WI38 (cell line): ENCODE measurements around the gene ZBTB17.
"Not testable (repeated sequence)": the region's sequence is repeated elsewhere in the genome, so short reads cannot be mapped to it uniquely, and the experiment has no call there.

ENCODE experiments used
- H3K4me3 ChIP-seq: 2 replicates; pipeline ENCODE4 v1.5.1; 2011; ENCODE audit warnings: low read depth, mild to moderate bottlenecking, control low read depth, low read length
- TF ChIP-seq, protein P1 (sequence below): IDR thresholded peaks from 2 replicates; pipeline ENCODE4 v1.5.1; 2012; ENCODE audit warnings: low read depth, mild to moderate bottlenecking, control low read depth, low read length

Gene ZBTB17

DNA sequence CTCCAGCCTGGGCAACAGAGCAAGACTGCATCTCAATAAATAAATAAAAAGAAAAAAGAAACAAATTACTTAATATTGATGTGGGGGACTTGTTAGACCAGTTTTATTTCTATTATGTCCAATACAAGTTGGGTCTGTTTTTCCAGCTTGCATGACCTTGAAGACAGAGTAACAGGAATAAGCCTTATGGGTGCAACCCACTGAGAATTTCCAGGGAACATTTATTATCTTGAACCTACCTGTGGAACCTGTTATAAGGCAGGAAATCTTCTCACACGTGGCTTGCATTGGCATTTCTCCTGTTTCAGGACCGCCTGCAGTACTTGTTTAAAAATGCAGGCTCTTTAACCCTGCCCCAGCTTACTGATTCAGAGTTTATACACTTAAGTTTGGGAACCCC is 64.0 kb downstream of the ZBTB17 start:
- TF ChIP-seq, protein P1, sequence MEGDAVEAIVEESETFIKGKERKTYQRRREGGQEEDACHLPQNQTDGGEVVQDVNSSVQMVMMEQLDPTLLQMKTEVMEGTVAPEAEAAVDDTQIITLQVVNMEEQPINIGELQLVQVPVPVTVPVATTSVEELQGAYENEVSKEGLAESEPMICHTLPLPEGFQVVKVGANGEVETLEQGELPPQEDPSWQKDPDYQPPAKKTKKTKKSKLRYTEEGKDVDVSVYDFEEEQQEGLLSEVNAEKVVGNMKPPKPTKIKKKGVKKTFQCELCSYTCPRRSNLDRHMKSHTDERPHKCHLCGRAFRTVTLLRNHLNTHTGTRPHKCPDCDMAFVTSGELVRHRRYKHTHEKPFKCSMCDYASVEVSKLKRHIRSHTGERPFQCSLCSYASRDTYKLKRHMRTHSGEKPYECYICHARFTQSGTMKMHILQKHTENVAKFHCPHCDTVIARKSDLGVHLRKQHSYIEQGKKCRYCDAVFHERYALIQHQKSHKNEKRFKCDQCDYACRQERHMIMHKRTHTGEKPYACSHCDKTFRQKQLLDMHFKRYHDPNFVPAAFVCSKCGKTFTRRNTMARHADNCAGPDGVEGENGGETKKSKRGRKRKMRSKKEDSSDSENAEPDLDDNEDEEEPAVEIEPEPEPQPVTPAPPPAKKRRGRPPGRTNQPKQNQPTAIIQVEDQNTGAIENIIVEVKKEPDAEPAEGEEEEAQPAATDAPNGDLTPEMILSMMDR = no peak

DNA sequence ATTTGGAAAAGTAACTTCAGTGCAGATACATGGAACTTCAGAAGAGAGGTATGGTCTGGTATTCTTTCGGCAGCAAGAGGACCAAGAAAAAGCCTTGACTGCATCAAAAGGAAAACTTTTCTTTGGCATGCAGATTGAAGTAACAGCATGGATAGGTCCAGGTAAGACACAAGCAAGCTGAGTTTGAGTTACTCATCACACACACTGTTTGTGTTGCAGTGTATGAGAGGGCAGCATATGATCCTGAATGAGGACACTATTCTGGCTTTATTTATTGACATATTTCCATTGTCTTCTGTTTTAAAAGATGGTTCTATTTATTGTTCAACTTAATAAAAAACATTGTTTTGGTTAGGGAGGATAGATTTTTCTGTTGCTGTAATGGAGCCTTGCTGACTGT is 64.8 kb downstream of the ZBTB17 start:
- no peak overlapping the region for H3K4me3 ChIP-seq
- TF ChIP-seq, protein P1 = no peak

More for the DNA sequence above, 64.0 kb downstream of the ZBTB17 start:
- H3K4me3 ChIP-seq = no peak overlapping the region

DNA sequence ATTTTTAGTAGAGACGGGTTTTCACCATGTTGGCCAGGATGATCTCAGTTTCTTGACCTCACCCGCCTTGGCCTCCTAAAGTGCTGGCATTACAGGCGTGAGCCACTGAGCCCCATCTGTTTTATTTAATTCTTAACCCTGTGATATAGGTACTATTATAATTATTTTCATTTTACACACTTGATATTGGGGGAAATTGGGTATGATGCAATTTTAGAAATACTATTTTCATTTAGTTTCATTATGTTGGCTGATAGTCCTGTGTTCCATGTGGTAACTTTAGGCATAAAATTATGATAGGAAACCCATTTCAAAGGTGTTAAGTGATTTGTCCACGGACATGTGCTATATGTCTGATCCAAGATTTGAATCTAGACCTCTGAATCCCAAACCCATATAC is 67.3 kb downstream of the ZBTB17 start:
- TF ChIP-seq, protein P1 = no peak
- H3K4me3 ChIP-seq = no peak overlapping the region

DNA sequence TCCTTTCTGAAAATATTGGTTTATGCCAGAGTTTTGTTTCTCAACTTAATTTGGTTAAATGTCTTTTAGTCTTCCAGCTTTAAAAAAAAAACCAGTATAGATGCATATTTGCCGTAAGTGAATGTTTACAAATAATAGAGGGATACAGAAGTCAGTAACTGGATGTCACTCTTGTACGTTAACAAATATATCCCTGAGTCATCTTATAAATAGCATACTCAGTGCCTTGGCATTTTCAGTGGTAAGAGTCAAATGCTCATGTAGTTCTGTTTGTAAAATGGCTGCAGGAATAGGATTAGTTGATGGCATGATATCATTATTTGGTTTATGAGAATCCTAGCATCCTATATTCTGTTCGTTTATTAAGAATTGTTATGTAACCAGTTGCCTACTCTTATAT is 73.0 kb downstream of the ZBTB17 start:
- H3K4me3 ChIP-seq = no peak overlapping the region
- TF ChIP-seq, protein P1 = no peak

DNA sequence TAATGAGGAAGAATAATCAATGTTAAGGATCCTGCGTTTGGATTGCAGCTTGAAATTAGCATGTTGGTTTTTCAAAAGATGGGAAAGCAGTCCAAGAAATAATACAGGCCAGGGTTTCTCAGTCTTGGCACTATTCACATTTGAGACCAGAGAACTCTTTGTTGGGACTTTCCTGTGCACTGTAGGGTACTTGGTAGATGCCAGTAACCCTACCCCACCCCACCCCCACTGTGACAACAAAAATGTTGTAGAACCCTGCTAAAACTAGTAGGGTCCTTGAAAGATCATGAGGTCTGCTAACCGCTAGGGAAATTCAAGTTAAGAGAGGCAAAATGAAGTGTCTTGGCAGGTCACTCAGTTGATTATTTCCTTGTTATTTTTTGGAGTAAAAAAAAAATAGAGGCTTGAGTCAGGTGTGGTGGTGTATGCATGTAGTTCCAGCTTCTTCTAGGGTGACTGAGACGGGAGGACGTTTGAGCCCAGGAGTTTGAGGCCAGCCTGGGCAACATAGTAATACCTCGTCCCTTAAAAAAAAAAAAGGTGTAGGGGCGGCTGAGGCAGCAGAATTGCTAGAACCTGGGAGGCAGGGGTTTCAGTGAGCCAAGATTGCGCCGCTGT is 75.1 kb downstream of the ZBTB17 start:
- no peak overlapping the region for H3K4me3 ChIP-seq
- TF ChIP-seq, protein P1 = no peak

DNA sequence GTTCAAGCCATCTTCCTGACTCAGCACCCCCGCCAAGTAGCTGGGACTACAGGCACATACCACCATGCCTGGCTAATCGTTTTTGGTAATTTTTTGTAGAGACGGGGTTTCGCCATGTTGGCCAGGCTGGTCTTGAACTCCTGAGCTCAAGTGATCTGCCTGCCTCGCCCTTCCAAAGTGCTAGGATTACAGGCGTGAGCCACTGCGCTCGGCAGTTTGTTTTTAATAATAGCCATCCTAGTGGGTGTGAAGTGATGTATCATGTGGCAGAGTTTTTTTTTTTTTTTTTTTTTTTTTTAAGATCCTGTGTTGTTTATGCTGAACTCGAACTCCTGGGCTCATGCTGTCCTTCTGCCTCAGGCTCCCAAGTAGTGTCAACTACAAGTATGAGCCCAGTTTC is 76.6 kb downstream of the ZBTB17 start:
- no peak overlapping the region for H3K4me3 ChIP-seq
- TF ChIP-seq, protein P1 = no peak

DNA sequence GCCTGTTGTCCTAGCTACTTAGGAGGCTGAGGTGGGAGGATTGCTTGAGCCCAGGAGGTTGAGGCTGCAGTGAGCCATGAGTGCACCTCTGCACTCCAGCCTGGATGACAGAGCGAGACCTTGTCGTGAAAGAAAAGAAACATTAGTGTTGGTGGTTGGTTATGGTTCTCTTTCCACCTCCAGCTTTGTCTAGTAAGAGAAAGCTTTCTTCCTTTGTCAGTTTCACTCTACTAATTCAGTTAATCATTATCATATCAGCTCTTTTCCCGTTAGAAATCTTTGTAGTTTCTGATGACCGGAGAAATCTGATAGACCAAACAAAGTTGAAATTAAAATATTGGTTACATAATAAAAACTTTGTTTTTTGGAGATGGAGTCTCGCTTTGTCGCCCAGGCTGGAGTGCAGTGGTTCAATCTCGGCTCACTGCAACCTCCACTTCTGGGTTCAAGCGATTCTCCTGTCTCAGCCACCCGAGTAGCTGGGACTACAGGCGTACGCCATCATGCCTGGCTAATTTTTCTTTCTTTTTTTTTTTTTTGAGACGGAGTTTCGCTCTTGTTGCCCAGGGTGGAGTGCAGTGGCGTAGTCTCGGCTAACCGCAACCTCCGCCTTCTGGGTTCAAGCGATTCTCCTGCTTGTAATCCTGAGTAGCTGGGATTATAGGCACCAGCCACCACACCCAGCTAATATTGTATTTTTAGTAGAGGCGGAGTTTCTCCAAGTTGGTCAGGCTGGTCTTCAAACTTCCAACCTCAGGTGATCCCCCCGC is 78.9 kb downstream of the ZBTB17 start:
- not testable (repeated sequence) for H3K4me3 ChIP-seq

DNA sequence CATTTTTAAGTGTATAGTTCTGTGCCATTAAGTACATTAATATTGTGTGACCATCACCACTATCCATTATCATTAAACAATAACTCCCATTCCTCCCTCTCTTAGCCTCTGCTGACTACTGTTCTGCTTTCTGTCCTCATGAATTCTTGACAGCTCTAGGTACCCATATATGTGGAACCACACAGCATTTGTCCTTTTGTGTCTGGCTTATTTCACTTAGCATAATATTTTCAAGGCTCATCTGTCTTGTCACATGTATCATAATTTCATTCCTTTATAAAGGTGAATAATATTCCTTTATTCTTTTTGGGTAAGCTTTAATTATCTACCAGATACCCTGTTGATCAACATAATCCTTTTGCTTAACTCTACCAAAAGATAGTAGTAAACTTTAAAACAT is 80.7 kb downstream of the ZBTB17 start:
- no peak overlapping the region for H3K4me3 ChIP-seq
- TF ChIP-seq, protein P1 = no peak

DNA sequence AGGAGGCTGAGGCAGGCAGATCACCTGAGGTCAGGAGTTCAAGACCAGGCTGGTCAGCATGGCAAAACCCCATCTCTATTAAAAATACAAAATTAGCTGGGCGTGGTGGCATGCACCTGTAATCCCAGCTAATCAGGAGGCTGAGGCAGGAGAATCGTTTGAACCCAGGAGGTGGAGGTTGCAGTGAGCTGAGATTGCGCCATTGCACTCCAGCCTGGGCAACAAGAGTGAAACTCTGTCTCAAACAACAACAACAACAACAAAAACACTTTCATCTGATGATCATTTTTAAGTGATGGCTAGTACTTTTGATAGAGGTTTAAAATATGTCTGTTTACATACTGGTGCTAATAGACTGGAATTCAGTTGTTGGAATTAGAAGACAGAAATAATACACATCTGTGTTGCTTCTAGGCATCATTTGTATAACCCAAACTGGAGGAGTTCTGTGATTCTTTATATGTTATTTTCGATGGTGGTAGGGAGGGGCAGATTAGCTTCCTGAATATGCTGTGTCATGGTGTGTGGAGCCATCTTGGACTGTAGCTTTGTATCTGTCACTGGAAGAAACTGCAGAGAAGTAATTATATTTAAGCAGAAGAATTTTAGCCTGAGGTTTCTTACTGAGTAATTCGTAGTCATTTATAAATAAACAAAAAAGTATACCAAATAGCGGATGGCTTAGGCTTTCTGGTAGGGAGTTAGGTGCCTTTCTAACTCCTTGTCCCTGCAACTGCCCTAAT is 82.9 kb downstream of the ZBTB17 start:
- H3K4me3 ChIP-seq = not testable (repeated sequence)
